ENCODE results near the gene MYPN. TPM values are rescaled to one million over a fixed set of nuclear protein-coding genes. Genes with fewer than 3 reads are reported as not detected.

MYPN gene
- total RNA-seq, 2 donors from 2014 or later = 2.3 TPM; not detected in 1

DNA sequence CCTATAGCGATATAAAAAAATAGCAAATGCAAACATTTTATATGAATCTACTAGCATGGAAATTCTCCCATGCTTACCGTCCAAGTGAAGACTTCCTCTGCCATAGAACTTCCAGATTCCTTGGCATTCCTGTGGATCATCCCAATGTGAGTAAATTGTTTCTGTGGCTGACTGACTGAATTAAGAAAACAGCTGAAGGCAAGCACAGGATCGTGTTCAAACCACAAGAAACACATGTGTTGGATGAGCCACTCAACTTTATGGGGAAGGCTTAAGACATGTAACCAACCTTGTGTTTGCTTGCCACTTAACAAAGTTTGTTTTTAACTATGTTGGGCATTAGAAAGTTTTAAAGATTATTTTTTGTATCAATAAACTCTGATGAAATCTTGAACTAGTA lies 2.6 kb upstream of the MYPN start:
- Histone ChIP-seq H3K9me3 (no peaks in the 10 kb centered on the region), H3K4me3 (no peak overlapping the region), H3K27me3 (no peaks in the 10 kb centered on the region), H3K27ac (no peak overlapping the region), H3K36me3 (replicated peaks in 1 of 2; ENCODE audit: insufficient read depth in 1 of 2, low read depth in 2 of 2) (no peaks in the 10 kb centered on the region), H3K4me1 (peaks cover 15% of the 10 kb centered on the region)
- 57 to 61% methylated on average over 3 of the region's 3 CpGs for WGBS, 2 donors
- intact Hi-C loops (cut with DNase I) = no loop called here
- TF ChIP-seq, protein P1, sequence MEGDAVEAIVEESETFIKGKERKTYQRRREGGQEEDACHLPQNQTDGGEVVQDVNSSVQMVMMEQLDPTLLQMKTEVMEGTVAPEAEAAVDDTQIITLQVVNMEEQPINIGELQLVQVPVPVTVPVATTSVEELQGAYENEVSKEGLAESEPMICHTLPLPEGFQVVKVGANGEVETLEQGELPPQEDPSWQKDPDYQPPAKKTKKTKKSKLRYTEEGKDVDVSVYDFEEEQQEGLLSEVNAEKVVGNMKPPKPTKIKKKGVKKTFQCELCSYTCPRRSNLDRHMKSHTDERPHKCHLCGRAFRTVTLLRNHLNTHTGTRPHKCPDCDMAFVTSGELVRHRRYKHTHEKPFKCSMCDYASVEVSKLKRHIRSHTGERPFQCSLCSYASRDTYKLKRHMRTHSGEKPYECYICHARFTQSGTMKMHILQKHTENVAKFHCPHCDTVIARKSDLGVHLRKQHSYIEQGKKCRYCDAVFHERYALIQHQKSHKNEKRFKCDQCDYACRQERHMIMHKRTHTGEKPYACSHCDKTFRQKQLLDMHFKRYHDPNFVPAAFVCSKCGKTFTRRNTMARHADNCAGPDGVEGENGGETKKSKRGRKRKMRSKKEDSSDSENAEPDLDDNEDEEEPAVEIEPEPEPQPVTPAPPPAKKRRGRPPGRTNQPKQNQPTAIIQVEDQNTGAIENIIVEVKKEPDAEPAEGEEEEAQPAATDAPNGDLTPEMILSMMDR (IDR thresholded peaks at IDR 0.05) = no peak
- TF ChIP-seq POLR2A (IDR thresholded peaks at IDR 0.05) = no peak
- no peak for ATAC-seq
- no peak for DNase-seq

DNA sequence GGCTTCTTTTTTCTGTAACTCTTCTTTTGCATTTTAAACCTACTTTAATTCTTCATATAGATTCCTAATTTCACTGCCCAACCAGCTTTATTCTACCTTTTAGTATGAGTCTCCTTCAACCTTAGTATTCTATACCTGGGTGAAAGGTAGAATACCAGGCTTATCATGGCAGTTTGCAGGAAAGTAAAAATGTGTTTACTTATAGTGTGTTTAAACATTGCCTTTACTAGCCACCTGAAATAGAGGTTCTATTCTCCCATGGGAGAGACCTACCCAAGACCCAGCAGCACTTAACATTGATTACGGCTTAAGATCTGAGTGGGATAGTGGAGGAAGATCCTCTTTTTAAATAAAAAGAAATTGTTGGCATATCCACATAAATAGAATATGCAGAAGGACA lies 1.6 kb upstream of the MYPN start:
- Histone ChIP-seq H3K36me3 (replicated peaks in 1 of 2; ENCODE audit: insufficient read depth in 1 of 2, low read depth in 2 of 2) (no peaks in the 10 kb centered on the region), H3K27ac (peak overlapping the region in 2 of 4 donors; percentile 22 to 56), H3K4me3 (no peak overlapping the region), H3K4me1 (peaks cover 18% of the 10 kb centered on the region), H3K27me3 (no peaks in the 10 kb centered on the region), H3K9me3 (no peaks in the 10 kb centered on the region)
- no peak for ATAC-seq
- TF ChIP-seq, protein P1 (IDR thresholded peaks at IDR 0.05) = no peak
- no peak for TF ChIP-seq POLR2A (IDR thresholded peaks at IDR 0.05)
- 43 to 48% methylated on average over 1 of the region's 1 CpG for WGBS, 2 donors
- no peak for DNase-seq
- intact Hi-C loops (cut with DNase I) = no loop called here

DNA sequence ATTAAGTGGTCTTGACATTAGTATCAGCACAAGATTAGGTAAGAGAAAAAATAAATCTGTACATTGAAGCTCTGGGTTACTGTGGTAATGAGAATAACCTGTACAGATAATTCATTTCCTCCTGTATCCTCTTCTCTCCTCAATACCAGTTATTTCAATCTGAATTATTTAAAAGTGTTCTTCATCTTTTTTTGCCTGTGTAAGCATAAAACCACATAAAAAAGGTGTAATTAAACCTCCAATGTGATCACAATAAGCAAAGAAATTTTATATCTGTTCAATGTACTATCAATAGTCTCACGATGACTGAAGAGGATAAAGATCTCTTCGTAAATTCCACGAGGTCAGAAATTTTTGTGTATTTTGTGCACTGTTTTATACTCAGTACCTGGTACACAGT lies 1.2 kb upstream of the MYPN start:
- Histone ChIP-seq H3K4me3 (no peak overlapping the region), H3K27ac (peak overlapping the region in 2 of 4 donors; percentile 22 to 56), H3K9me3 (no peaks in the 10 kb centered on the region), H3K27me3 (no peaks in the 10 kb centered on the region), H3K4me1 (peaks cover 22% of the 10 kb centered on the region), H3K36me3 (replicated peaks in 1 of 2; ENCODE audit: insufficient read depth in 1 of 2, low read depth in 2 of 2) (no peaks in the 10 kb centered on the region)
- 34 to 39% methylated on average over 3 of the region's 3 CpGs for WGBS, 2 donors
- no peak for ATAC-seq
- intact Hi-C loops (cut with DNase I) = no loop called here
- DNase-seq = no peak
- TF ChIP-seq, protein P1 (IDR thresholded peaks at IDR 0.05) = no peak
- TF ChIP-seq POLR2A (IDR thresholded peaks at IDR 0.05) = no peak

DNA sequence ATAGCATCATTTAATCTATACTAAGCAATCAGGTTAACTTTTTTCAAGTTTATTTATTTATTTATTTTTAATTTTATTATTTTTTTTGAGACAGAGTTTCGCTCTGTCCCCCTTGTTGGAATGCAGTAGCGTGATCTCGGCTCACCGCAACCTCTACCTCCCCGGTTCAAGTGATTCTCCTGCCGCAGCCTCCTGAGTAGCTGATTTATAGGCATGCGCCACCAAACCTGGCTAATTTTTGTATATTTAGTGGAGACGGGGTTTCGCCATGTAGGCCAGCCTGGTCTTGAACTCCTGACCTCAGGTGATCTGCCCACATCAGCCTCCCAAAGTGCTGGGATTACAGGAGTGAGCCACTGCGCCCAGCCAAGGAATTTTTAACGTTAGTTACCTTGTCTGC lies 635 bp upstream of the MYPN start:
- intact Hi-C loops (cut with DNase I) = no loop called here
- Histone ChIP-seq H3K4me3 (no peak overlapping the region), H3K27ac (peak overlapping the region in 1 of 4 donors; percentile 37), H3K4me1 (peaks cover 24% of the 10 kb centered on the region), H3K36me3 (replicated peaks in 1 of 2; ENCODE audit: insufficient read depth in 1 of 2, low read depth in 2 of 2) (no peaks in the 10 kb centered on the region), H3K27me3 (no peaks in the 10 kb centered on the region), H3K9me3 (no peaks in the 10 kb centered on the region)
- no peak for DNase-seq
- no peak for TF ChIP-seq POLR2A (IDR thresholded peaks at IDR 0.05)
- TF ChIP-seq, protein P1 (IDR thresholded peaks at IDR 0.05) = no peak
- no peak for ATAC-seq
- 89 to 91% methylated on average over 11 of the region's 11 CpGs for WGBS, 2 donors

DNA sequence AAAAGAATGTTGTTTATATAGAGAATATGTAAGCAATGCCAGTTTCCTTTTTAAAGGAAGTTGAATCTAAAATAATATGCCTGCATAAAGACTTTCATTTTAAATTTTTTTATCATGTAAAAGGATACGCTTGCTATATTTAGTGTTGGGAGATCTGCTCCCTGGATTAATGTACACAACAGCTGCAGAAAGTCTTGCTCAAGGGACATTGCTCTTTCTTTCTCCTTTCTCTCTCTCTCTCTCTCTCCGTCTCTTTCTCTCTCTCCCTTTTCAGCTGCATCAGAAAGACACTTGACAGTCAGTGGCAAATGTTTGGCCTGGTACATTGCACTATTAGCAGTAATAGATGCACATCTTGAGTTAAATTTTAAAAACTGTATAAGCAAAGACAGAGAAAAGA lies 739 bp downstream of the MYPN start:
- 24 to 29% methylated on average over 2 of the region's 2 CpGs for WGBS, 2 donors
- Histone ChIP-seq H3K4me1 (peaks cover 24% of the 10 kb centered on the region), H3K27me3 (no peaks in the 10 kb centered on the region), H3K4me3 (no peak overlapping the region), H3K9me3 (no peaks in the 10 kb centered on the region), H3K27ac (peak overlapping the region in 1 of 4 donors; percentile 1), H3K36me3 (replicated peaks in 1 of 2; ENCODE audit: insufficient read depth in 1 of 2, low read depth in 2 of 2) (no peaks in the 10 kb centered on the region)
- no peak for TF ChIP-seq POLR2A (IDR thresholded peaks at IDR 0.05)
- TF ChIP-seq, protein P1 (IDR thresholded peaks at IDR 0.05) = no peak
- no peak for ATAC-seq
- intact Hi-C loops (cut with DNase I) = no loop called here
- no peak for DNase-seq

All from body of pancreas (tissue), 4 donors.